Vagina (tissue), 2 donors: ENCODE data around the gene RBM19. TPM values are rescaled to one million over a fixed set of nuclear protein-coding genes. Genes with fewer than 3 reads are reported as not detected.
"Not testable (repeated sequence)": the region's sequence is repeated elsewhere in the genome, so short reads cannot be mapped to it uniquely, and the experiment has no call there.

Experiments
- DNase-seq, 2 donors: peaks; one replicate each; pipeline ENCODE4 v3.0.0-alpha.2; 2017; ENCODE audit errors: extremely low spot score in 2 of 2
- H3K27ac ChIP-seq: fragments of 200-600 bp; sonication (generic); one replicate; pipeline ENCODE4 v1.5.1; 2019
- H3K27me3 ChIP-seq: fragments of 200-600 bp; sonication (generic); one replicate; pipeline ENCODE4 v1.5.1; 2019
- H3K36me3 ChIP-seq, 2 donors: fragments of 200-600 bp; sonication (generic); one replicate each; pipeline ENCODE4 v1.5.1; 2017 to 2019
- H3K4me1 ChIP-seq: fragments of 200-600 bp; sonication (generic); one replicate; pipeline ENCODE4 v1.5.1; 2019
- H3K4me3 ChIP-seq, 2 donors: fragments of 200-600 bp; sonication (generic); 1 replicate in 1 of 2; 2 replicates in 1 of 2; pipeline ENCODE4 v1.5.1; 2016 to 2019
- H3K9me3 ChIP-seq: fragments of 200-600 bp; sonication (generic); one replicate; pipeline ENCODE4 v1.5.1; 2019
- POLR2A ChIP-seq, 2 donors: fragments of 450-650 bp; IDR thresholded peaks; one replicate each; pipeline ENCODE4 v1.6.1; 2017; ENCODE audit warnings: antibody characterized with exemption in 2 of 2, mild to moderate bottlenecking in 2 of 2, moderate library complexity in 2 of 2
- POLR2AphosphoS5 ChIP-seq, 2 donors: sonication (generic); formaldehyde crosslinking; IDR thresholded peaks; one replicate each; pipeline ENCODE4 v1.9.0; 2017; ENCODE audit warnings: antibody characterized with exemption in 2 of 2, mild to moderate bottlenecking in 2 of 2, low read depth in 1 of 2; ENCODE audit not compliant: insufficient read depth in 1 of 2
- intact Hi-C: fragments of 100-400 bp; cut with DNase I; formaldehyde crosslinking; loops from one replicate; pipeline ENCODE4 v1.15.1; 2023
- total RNA-seq: library from RNA; depleted of rRNA; stranded (reverse); fragments of >200 nt; gene quantifications from one replicate; pipeline ENCODE4 v1.2.3, GENCODE V29; 2016
- TF ChIP-seq, protein P1 (sequence below), 3 experiments: fragments of 450-650 bp in 2 of 3; fragments of 200-600 bp in 1 of 3; sonication (generic) in 1 of 3; IDR thresholded peaks; one replicate each; pipeline ENCODE4 v1.5.1; 2017 to 2019; ENCODE audit warnings: antibody characterized with exemption in 3 of 3, mild to moderate bottlenecking in 2 of 3, moderate library complexity in 2 of 3

RBM19 gene
- total RNA-seq, 1 donor from 2014 or later, result 25.5 TPM

DNA sequence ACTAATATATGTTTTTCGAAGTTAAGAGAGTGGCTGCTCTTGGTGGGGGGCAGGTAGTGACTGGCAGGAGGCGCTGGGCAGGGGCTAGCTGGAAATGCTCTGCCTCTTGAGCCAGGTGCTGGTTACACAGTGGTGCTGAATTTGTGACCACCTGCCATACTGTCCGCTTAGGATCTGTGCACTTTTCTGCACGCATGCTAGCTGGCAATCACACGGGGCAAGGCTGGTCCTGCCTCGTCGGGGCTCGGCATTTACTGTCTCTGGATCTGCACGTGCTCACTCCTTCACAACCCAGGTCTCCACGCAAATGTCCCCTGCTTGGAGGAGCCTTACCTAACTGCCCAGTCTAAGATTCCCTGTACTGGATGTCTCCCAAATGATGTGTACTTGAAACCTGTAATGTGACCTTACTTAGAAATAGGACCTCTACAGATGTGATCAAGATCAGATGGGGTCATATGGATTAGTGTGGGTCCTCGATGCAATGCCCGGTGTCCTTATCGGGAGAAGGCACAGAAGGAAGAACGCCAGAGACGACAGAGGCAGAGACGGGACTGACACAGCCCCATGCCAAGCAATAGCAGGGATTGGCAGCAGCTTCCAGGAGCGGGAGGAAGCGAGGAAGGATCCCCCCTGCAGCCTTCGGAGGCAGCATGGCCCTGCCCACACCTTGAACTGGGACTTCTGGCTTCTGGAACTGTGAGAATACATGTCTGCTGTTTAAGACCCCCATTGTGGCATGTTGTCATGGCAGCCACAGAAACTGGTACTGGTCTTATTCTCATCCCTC, 59.5 kb downstream of the RBM19 start:
- TF ChIP-seq POLR2AphosphoS5 (IDR thresholded peaks at IDR 0.05; ENCODE audit: insufficient read depth in 1 of 2, low read depth in 1 of 2) (no peak), POLR2A (IDR thresholded peaks at IDR 0.05) (no peak)
- H3K4me3 ChIP-seq, result no peak overlapping the region
- H3K27me3 ChIP-seq, result no peaks in the 10 kb centered on the region
- intact Hi-C loops, result loop anchor here (10.0 kb wide), 1 partner anchor 442 kb away; no protein-coding TSS in a partner anchor
- H3K4me1 ChIP-seq, result no peaks in the 10 kb centered on the region
- H3K27ac ChIP-seq, result no peak overlapping the region
- no peaks in the 10 kb centered on the region for H3K9me3 ChIP-seq
- DNase-seq, result no peak
- H3K36me3 ChIP-seq, result no peaks in the 10 kb centered on the region

DNA sequence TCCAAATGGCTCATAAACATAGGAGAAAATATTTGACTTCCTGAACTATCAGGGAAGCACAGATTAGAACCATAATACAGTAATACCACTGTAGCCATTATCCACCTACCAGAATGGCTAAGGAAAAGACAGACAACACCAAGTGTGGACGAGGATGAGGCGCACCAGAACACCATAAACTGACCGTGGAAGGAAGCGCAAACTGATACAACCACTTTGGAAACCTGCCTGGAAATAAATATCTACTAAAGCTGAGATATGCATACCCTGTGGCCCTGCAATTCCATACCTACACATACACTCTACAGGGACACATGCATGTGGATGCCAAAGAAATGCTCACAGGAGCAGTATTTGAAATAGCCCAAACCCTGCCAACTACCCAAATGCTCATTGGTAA, 60.3 kb downstream of the RBM19 start:
- TF ChIP-seq POLR2AphosphoS5 (IDR thresholded peaks at IDR 0.05; ENCODE audit: insufficient read depth in 1 of 2, low read depth in 1 of 2), result no peak
- no peak for TF ChIP-seq POLR2A (IDR thresholded peaks at IDR 0.05)
- TF ChIP-seq, protein P1, sequence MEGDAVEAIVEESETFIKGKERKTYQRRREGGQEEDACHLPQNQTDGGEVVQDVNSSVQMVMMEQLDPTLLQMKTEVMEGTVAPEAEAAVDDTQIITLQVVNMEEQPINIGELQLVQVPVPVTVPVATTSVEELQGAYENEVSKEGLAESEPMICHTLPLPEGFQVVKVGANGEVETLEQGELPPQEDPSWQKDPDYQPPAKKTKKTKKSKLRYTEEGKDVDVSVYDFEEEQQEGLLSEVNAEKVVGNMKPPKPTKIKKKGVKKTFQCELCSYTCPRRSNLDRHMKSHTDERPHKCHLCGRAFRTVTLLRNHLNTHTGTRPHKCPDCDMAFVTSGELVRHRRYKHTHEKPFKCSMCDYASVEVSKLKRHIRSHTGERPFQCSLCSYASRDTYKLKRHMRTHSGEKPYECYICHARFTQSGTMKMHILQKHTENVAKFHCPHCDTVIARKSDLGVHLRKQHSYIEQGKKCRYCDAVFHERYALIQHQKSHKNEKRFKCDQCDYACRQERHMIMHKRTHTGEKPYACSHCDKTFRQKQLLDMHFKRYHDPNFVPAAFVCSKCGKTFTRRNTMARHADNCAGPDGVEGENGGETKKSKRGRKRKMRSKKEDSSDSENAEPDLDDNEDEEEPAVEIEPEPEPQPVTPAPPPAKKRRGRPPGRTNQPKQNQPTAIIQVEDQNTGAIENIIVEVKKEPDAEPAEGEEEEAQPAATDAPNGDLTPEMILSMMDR (IDR thresholded peaks at IDR 0.05), result no peak
- Histone ChIP-seq H3K36me3 (no peaks in the 10 kb centered on the region), H3K27ac (no peak overlapping the region), H3K27me3 (no peaks in the 10 kb centered on the region), H3K4me3 (no peak overlapping the region), H3K4me1 (peaks cover 3% of the 10 kb centered on the region), H3K9me3 (no peaks in the 10 kb centered on the region)
- DNase-seq, result no peak
- intact Hi-C loops, result loop anchor here (10.0 kb wide), 1 partner anchor 441 kb away; no protein-coding TSS in a partner anchor

GRCh38 chr12:113903381-113903863, 62.7 kb downstream of the RBM19 start:
- Histone ChIP-seq H3K4me1 (peaks cover 7% of the 10 kb centered on the region), H3K4me3 (no peak overlapping the region), H3K9me3 (no peaks in the 10 kb centered on the region), H3K27ac (no peak overlapping the region), H3K27me3 (no peaks in the 10 kb centered on the region), H3K36me3 (no peaks in the 10 kb centered on the region)
- TF ChIP-seq, protein P1 (IDR thresholded peaks at IDR 0.05), result no peak
- TF ChIP-seq POLR2A (IDR thresholded peaks at IDR 0.05) (no peak), POLR2AphosphoS5 (IDR thresholded peaks at IDR 0.05; ENCODE audit: insufficient read depth in 1 of 2, low read depth in 1 of 2) (no peak)
- no peak for DNase-seq
- intact Hi-C loops, result loop anchor here (10.0 kb wide), 1 partner anchor 439 kb away; no protein-coding TSS in a partner anchor

- not testable (repeated sequence) for H3K27me3 ChIP-seq, H3K4me3 ChIP-seq, H3K27ac ChIP-seq, H3K4me1 ChIP-seq, H3K9me3 ChIP-seq, H3K36me3 ChIP-seq, DNase-seq
- intact Hi-C loops, result loop anchor here (10.0 kb wide), 1 partner anchor 437 kb away; no protein-coding TSS in a partner anchor
Measured at GRCh38 chr12:113901319-113901718, 64.8 kb downstream of the RBM19 start.

- peaks cover 7% of the 10 kb centered on the region for H3K4me1 ChIP-seq
- no peaks in the 10 kb centered on the region for H3K36me3 ChIP-seq
- intact Hi-C loops, result loop anchor here (10.0 kb wide), 1 partner anchor 436 kb away; no protein-coding TSS in a partner anchor
- H3K27me3 ChIP-seq, result no peaks in the 10 kb centered on the region
- TF ChIP-seq, protein P1 (IDR thresholded peaks at IDR 0.05), result no peak
- H3K9me3 ChIP-seq, result no peaks in the 10 kb centered on the region
- H3K4me3 ChIP-seq, result no peak overlapping the region
- no peak for DNase-seq
- no peak overlapping the region for H3K27ac ChIP-seq
Measured at GRCh38 chr12:113900716-113901115, 65.4 kb downstream of the RBM19 start.
